ENCODE data around the gene RPL22L1. TPM values are rescaled to one million over a fixed set of nuclear protein-coding genes. Genes with fewer than 3 reads are reported as not detected.

Gene RPL22L1
- total RNA-seq, 2 donors from 2014 or later = 22.3 to 51.2 TPM

DNA sequence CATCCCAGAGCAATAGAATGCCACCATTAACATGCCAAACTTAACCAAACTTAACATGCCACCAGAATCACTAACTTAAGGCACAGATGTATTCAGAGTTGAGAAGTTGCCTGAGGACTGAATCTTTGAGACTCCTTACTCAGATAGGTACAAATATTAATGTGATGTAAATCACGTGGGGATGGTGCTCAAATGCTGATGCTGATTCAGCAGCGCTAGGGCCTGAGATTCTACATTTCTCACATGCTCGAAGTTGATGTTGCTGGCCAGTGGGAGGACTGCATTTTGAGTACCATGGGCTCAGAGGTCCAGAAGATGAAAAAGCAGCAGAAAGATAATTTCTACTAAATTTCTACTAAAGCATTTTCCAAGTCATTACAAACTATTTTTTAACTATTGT lies 54.1 kb downstream of the RPL22L1 start:
- no peaks in the 10 kb centered on the region for H3K36me3 ChIP-seq
- H3K4me1 ChIP-seq = peaks cover 0 to 3% of the 10 kb centered on the region in 2 donors
- DNase-seq (ENCODE audit: low spot score) = no peak
- H3K27me3 ChIP-seq = no peaks in the 10 kb centered on the region
- H3K27ac ChIP-seq = no peak overlapping the region
- H3K9me3 ChIP-seq = no peaks in the 10 kb centered on the region
- TF ChIP-seq, protein P1, sequence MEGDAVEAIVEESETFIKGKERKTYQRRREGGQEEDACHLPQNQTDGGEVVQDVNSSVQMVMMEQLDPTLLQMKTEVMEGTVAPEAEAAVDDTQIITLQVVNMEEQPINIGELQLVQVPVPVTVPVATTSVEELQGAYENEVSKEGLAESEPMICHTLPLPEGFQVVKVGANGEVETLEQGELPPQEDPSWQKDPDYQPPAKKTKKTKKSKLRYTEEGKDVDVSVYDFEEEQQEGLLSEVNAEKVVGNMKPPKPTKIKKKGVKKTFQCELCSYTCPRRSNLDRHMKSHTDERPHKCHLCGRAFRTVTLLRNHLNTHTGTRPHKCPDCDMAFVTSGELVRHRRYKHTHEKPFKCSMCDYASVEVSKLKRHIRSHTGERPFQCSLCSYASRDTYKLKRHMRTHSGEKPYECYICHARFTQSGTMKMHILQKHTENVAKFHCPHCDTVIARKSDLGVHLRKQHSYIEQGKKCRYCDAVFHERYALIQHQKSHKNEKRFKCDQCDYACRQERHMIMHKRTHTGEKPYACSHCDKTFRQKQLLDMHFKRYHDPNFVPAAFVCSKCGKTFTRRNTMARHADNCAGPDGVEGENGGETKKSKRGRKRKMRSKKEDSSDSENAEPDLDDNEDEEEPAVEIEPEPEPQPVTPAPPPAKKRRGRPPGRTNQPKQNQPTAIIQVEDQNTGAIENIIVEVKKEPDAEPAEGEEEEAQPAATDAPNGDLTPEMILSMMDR (IDR thresholded peaks at IDR 0.05) = no peak
- H3K4me3 ChIP-seq = no peak overlapping the region

GRCh38 chr3:170815340-170815739 lies 54.7 kb downstream of the RPL22L1 start:
- H3K27me3 ChIP-seq = no peaks in the 10 kb centered on the region
- H3K9me3 ChIP-seq = no peaks in the 10 kb centered on the region
- no peak overlapping the region for H3K27ac ChIP-seq
- no peak for DNase-seq (ENCODE audit: low spot score)
- H3K36me3 ChIP-seq = no peaks in the 10 kb centered on the region
- H3K4me1 ChIP-seq = peaks cover 0 to 3% of the 10 kb centered on the region in 2 donors
- TF ChIP-seq, protein P1 (IDR thresholded peaks at IDR 0.05) = no peak
- H3K4me3 ChIP-seq = no peak overlapping the region

Other genes with a start within 250 kb of the RPL22L1 start
- gene EIF5A2, start 38.4 kb upstream of the RPL22L1 start, total RNA-seq = 1 to 10 TPM; 4.2 to 5.0 TPM
- gene SLC2A2, start 156.5 kb upstream of the RPL22L1 start, total RNA-seq = not detected